Measurements from ENCODE around the gene NEMP1.

- TF ChIP-seq REST (IDR thresholded peaks at IDR 0.05; ENCODE audit: insufficient replicate concordance, low read depth) (no peak), CTCF (IDR thresholded peaks at IDR 0.05; ENCODE audit: insufficient read depth, low read length) (no peak), POLR2AphosphoS5 (IDR thresholded peaks at IDR 0.05; ENCODE audit: low read depth) (no peak)
These were observed 12.5 kb upstream of the NEMP1 start for GRCh38 chr12:57090924-57091637.

Data from HL-60 (cell line).